ENCODE data around the gene GNA14.
"Not testable (repeated sequence)": the region's sequence is repeated elsewhere in the genome, so short reads cannot be mapped to it uniquely, and the experiment has no call there.

Gene GNA14

GRCh38 chr9:77534376-77535057, 113.6 kb downstream of the GNA14 start:
- DNase-seq (ENCODE audit: low spot score), result peak; percentile 91

DNA sequence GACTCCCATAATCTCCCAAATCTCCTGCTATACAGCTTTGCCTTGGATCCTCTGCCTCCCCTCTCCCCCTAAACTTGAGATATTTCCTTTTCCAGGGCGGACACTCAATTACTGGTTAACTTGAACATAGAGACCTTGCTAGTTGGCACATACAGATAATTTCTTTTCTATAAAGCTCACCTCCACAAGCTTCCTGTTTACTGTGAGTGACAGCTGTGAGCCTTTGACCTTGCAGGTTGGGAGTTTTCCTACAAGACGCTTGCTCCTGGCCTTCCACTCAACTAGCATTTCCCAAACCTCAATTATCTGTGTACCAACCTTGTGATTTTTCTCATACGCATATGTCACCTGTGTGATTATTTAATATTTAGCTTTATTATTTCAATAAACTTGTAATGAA, 114.5 kb downstream of the GNA14 start:
- no peak for DNase-seq (ENCODE audit: low spot score)

GRCh38 chr9:77532607-77533006, 115.5 kb downstream of the GNA14 start:
- no peak for DNase-seq (ENCODE audit: low spot score)

DNA sequence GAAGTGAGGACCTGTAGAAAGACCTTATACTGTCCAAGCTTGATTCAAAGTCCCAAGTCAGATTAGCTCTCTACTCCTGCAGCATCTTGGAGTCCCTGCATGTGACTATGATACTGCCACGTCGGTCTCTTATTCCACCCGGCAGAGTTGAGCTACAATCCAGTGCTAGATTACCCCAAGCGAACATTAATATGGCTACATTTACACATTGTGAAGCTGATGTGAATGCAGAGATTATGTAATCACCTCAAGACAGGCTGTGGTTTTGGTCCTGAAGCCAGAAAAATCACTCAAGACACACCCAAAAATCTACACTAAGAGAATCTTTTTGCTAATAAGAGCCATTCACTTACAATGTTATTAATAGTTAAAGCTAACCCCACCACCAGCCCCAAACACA, 116.7 kb downstream of the GNA14 start:
- DNase-seq (ENCODE audit: low spot score), result no peak

GRCh38 chr9:77523891-77524290, 124.2 kb downstream of the GNA14 start:
- no peak for DNase-seq (ENCODE audit: low spot score)

- DNase-seq (ENCODE audit: low spot score), result no peak
These were observed 127.0 kb downstream of the GNA14 start for GRCh38 chr9:77521091-77521490.

GRCh38 chr9:77518688-77519087, 129.4 kb downstream of the GNA14 start:
- DNase-seq (ENCODE audit: low spot score), result no peak

DNA sequence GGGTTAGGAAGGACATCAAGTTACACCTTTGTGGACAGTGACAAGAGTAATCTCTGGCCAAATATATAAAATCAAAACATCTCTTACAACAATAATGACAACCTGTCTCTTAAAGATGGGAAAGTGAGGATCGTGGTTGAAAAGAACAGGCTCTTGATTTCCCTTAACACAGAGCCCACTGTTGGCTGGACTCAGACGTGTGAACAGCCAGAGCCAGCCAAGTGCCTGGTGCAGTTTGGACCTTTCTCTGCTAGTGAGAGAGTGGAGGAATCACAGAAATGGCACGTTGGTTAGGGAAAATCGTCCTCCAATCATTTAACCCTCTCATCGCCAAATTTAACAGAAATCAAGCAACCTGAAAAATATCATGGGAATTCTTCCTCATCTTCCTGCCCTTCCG, 131.3 kb downstream of the GNA14 start:
- no peak for DNase-seq (ENCODE audit: low spot score)

DNA sequence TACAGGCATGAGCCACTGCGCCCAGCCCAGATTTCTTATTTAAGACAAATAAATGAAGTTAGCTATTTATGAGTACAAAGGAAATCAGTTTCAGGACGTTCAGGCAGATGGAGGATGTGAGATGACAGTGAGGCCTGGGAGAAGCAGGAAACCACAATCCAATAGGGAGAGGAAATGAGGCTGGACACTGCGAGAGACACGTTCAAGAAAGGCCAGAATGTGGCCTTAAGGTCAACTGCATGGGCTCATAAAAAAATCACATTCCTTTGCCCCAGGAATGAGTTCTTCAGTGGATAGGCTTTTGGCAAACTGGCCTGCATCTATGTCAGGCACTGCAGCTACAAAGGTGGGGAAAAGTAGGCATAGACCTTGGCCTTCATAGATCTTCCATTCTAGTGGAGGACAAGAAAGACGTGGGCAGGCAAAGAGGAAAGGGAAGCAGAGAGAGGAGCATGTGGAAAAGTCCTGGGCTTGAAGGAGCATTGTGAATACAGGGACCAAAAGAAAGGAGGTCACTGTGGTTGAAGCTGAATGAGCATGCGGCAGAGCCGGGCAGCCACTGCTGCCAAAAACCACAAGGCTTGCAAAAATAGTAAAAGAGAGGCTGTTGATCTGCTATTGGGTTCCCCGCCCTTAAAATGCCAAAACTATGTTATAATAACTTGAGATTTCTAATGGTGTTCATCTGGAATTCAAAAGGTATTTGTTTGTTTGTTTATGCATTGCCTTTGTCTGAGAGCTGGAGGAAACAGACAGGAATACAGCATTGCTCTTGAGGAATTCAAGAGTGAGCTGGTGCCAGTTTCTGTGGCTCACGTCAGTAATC, 133.0 kb downstream of the GNA14 start:
- DNase-seq (ENCODE audit: low spot score), result peak; percentile 97

- no peak for DNase-seq (ENCODE audit: low spot score)
These were observed 134.7 kb downstream of the GNA14 start for GRCh38 chr9:77513457-77513856.

DNA sequence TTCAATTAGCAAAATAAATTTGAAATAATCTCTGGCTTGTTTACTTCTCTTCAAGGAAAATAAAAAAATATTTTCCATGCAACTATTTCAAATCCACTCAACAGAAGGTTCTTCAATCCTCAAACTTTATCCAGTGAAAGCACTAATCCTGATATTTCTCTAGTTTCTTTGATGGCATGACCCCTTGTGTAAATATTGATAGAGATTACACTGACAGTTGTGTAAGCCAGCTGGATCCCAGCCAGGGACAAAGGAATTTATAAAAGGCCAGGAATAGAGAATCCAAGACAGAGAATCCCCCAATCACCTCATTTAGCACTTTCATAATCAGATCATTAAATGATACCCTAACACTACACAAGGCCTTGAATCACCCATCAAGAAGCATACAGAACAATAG, 135.2 kb downstream of the GNA14 start:
- no peak for DNase-seq (ENCODE audit: low spot score)

DNA sequence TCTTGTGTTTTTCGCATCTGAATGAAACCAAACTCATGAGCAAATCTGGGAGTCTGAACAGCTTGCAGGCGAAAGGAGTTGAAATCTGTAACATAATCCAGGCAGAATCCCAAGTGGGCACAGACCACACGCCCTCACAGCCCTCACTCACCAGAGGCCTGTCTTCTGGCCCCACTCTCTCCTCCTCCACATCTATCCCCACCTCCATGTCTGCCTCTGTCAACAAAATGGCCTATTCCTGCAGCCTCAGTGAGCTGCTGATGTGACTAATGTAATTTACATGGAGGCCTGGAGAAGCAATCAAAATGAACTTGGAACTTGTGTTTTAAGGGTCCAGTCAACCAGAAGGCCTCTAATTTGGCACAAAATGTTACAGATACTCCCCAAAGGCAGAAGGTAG, 136.6 kb downstream of the GNA14 start:
- no peak for DNase-seq (ENCODE audit: low spot score)

GRCh38 chr9:77510666-77511065, 137.5 kb downstream of the GNA14 start:
- DNase-seq (ENCODE audit: low spot score), result no peak

- no peak for DNase-seq (ENCODE audit: low spot score)
These were observed 139.7 kb downstream of the GNA14 start for GRCh38 chr9:77508396-77508795.

DNA sequence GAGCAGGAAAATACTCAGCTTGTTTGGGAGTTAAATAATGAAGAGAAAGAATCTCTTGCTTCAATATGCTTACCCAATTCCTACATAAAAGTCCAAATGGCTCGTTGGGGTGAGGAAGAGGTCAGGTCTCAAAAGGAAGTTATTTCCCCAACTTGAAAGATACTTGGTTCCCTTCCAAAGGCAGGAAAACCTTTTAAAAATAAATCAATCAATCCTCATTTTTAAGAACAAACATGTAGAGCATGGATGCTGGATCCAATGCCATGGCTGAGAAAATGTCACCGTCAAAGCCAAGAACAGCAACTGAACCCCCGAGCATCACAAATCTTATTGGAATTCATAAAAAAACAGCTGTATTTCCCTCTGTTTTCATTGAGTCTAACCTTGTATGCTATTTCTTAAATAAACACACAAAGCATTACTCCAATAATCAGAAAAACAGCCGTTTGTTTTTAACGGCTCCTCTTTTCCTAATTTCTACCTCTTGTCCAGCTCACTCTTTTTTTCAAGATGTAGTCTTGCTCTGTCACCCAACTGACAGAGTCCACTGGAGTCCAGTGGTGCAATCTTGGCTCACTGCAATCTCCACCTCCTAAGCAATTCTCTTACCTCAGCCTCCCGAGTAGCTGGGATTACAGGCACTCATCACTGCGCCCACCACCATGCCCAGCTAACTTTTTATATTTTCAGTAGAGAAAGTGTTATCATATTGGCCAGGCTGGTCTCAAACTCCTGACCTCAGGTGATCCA, 140.7 kb downstream of the GNA14 start:
- DNase-seq (ENCODE audit: low spot score), result no peak

GRCh38 chr9:77505232-77505631, 142.9 kb downstream of the GNA14 start:
- peak; percentile 46 for DNase-seq (ENCODE audit: low spot score)

DNA sequence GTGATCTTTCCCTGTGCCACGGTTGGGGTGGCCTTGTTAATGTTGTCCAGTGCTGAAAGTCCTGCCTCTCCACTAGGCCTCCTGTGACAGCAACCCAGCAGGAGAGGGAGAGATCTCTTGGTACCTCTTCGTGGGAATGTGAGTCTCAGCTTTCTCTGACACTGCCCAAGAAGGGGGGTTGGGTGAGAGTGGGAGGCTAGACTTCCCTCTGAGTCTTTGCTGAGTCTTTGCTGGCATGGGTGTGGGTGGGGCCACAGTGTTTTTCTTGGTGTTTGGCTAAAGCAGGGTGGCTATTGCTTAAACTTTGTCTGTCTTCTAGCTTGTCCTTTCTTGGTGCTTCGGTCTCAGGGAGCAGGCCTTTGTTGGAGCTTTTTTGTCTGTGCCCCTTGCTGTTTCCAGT, 145.6 kb downstream of the GNA14 start:
- DNase-seq (ENCODE audit: low spot score), result no peak

DNA sequence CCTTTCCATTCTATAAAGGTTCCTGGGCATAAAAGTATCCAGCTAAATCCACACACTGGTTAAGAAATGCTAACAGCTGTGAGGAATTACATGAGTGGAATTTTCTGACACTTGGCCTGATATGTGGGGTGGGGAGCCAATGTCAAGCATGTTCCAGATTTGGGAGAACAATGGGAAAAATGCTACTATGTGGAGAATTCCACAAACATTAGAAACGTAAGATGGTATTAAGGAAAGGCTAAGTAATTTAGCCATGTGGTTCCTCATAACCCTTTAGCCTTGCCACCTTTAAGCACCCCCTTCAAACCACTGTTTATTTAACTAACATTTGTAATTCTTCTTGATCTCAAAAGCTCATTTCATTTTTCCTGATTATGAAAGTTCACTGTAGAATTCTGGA, 149.2 kb downstream of the GNA14 start:
- DNase-seq (ENCODE audit: low spot score), result no peak

- DNase-seq (ENCODE audit: low spot score), result no peak
These were observed 150.6 kb downstream of the GNA14 start for GRCh38 chr9:77497322-77498198.

- peak; percentile 47 for DNase-seq (ENCODE audit: low spot score)
These were observed 152.1 kb downstream of the GNA14 start for GRCh38 chr9:77495834-77496671.

GRCh38 chr9:77490279-77490678, 157.8 kb downstream of the GNA14 start:
- not testable (repeated sequence) for DNase-seq (ENCODE audit: low spot score)
